GM12891 (cell line): ENCODE data around the gene BID.

Experiments used
- DNase-seq: peaks from one replicate; pipeline ENCODE4 v3.0.0; 2011; ENCODE audit warnings: low spot score; ENCODE audit not compliant: insufficient read length
- FAIRE-seq: peaks from 2 replicates; lab custom pipeline; 2011; peaks lifted over from hg19 to GRCh38; lab: Jason Lieb, UNC
- PAX5 ChIP-seq: IDR thresholded peaks from 2 replicates; pipeline ENCODE4 v1.6.1; 2011; ENCODE audit warnings: low read length, moderate library complexity, mild to moderate bottlenecking; ENCODE audit not compliant: insufficient read depth, severe bottlenecking
- POLR2A ChIP-seq: IDR thresholded peaks from 2 replicates; pipeline ENCODE4 v1.6.1; 2011; ENCODE audit warnings: low read depth, low read length, control low read depth
- POLR2AphosphoS5 ChIP-seq: IDR thresholded peaks from 2 replicates; pipeline ENCODE4 v1.6.1; 2011; ENCODE audit warnings: low read depth, low read length, control low read depth
- POU2F2 ChIP-seq: IDR thresholded peaks from 2 replicates; pipeline ENCODE4 v1.6.1; 2011; ENCODE audit warnings: low read depth, mild to moderate bottlenecking, control low read depth, low read length, moderate library complexity
- SPI1 ChIP-seq: IDR thresholded peaks from 2 replicates; pipeline ENCODE4 v1.6.1; 2011; ENCODE audit warnings: low read depth, low read length, control low read depth
- TAF1 ChIP-seq: IDR thresholded peaks from 2 replicates; pipeline ENCODE4 v1.6.1; 2011; ENCODE audit warnings: low read depth, low read length, control low read depth

Gene BID

DNA sequence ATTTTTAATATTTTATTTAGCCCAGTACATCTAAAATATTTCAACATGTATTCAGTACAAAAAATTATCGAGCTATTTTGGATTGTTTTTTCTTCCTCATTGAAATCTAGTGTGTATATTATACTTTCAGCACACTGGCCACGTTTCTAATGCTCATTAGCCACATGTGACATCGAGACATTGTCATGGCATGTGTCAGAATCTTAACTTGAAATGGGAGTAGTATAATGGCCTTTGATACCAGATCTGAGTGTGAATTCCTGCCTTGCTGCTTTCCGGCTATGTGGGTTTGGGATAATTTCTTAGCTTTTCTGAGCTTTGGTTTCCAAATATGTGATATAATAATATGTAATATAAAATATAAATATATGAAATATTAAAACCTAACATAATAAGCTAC lies 81.4 kb downstream of the BID start:
- DNase-seq (no peak), FAIRE-seq (no peak)
- TF ChIP-seq POLR2AphosphoS5 (no peak), TAF1 (no peak), POLR2A (no peak), SPI1 (no peak), PAX5 (no peak), POU2F2 (no peak)

GRCh38 chr22:17684245-17684644 lies 90.0 kb downstream of the BID start:
- TF ChIP-seq POLR2AphosphoS5 (no peak), PAX5 (no peak)
- no peak for FAIRE-seq
- DNase-seq: no peak
